Neural progenitor cell (in vitro differentiated cells): Measurements from ENCODE around the gene PLCG2.

Source experiments
- EZH2 ChIP-seq: fragments of 200-600 bp; sonication (generic); IDR thresholded peaks from 2 replicates; pipeline ENCODE4 v1.6.1; 2017; ENCODE audit warnings: antibody characterized with exemption, mild to moderate bottlenecking, moderate library complexity
- EZH2phosphoT487 ChIP-seq: fragments of 200-600 bp; sonication (generic); IDR thresholded peaks from 2 replicates; pipeline ENCODE4 v1.6.1; 2017; ENCODE audit warnings: antibody characterized with exemption
- TF ChIP-seq, protein P1 (sequence below): fragments of 200-600 bp; sonication (generic); IDR thresholded peaks from 2 replicates; pipeline ENCODE4 v1.5.1; 2017; ENCODE audit warnings: antibody characterized with exemption, mild to moderate bottlenecking

DNA sequence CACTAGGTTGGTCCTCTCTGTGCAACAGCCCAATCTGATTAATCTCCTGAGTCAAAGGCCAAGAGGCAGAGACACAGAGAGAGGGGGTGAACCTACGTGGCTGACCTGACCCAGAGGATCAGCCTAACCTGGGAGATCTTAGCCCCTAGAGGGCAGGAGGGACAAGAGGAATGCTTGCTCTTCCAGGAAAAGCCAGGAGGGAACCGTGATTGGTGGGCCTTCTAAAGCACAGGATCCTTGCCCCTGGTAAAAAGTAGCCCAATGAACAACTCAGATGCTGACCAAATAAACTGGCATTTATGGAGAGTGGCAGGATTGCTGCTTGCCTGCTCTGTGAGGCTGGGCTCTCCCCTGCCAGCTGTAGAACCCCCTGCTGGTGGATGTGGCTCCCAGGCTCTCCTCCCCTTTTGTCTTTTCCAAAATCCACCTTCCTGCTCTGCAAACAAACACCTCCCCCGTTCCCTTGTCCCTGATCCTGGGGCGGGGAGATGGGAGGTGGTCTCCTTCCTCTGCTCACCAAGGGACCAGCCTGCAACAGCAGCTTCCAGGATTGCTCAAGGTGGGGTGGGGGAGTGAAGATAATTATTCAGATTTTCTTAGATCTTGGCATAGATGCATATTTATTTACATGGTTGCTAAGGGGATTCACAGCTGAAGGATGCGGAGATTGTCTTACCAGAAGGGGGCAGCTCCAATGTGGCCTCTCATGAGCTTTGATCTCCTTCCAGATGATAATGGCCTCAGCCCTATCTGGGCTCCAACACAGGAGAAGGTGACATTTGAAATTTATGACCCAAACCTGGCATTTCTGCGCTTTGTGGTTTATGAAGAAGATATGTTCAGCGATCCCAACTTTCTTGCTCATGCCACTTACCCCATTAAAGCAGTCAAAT, 160.3 kb downstream of the PLCG2 start:
- TF ChIP-seq EZH2phosphoT487 (no peak), EZH2 (no peak)
- TF ChIP-seq, protein P1, sequence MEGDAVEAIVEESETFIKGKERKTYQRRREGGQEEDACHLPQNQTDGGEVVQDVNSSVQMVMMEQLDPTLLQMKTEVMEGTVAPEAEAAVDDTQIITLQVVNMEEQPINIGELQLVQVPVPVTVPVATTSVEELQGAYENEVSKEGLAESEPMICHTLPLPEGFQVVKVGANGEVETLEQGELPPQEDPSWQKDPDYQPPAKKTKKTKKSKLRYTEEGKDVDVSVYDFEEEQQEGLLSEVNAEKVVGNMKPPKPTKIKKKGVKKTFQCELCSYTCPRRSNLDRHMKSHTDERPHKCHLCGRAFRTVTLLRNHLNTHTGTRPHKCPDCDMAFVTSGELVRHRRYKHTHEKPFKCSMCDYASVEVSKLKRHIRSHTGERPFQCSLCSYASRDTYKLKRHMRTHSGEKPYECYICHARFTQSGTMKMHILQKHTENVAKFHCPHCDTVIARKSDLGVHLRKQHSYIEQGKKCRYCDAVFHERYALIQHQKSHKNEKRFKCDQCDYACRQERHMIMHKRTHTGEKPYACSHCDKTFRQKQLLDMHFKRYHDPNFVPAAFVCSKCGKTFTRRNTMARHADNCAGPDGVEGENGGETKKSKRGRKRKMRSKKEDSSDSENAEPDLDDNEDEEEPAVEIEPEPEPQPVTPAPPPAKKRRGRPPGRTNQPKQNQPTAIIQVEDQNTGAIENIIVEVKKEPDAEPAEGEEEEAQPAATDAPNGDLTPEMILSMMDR: peak; percentile 28
